ENCODE measurements around the gene BTN2A1. TPM values are rescaled to one million over a fixed set of nuclear protein-coding genes. Genes with fewer than 3 reads are reported as not detected.
"Not testable (repeated sequence)": the region's sequence is repeated elsewhere in the genome, so short reads cannot be mapped to it uniquely, and the experiment has no call there.

BTN2A1 gene
- total and polyA plus RNA-seq, 5 donors, result 10.9 to 26.3 (median 20.4) TPM

GRCh38 chr6:26495281-26495680 lies 37.5 kb downstream of the BTN2A1 start:
- WGBS, result 62% methylated on average over 1 of the region's 1 CpG
- Histone ChIP-seq H3K27me3 (ENCODE audit: control insufficient read depth, insufficient read depth) (no peaks in the 10 kb centered on the region), H3K9me3 (ENCODE audit: control insufficient read depth, low read length) (no peaks in the 10 kb centered on the region), H3K27ac (ENCODE audit: low read length) (no peak overlapping the region), H3K4me1 (ENCODE audit: control insufficient read depth, insufficient read depth, low read length) (no peaks in the 10 kb centered on the region), H3K4me3 (ENCODE audit: low read length) (no peak overlapping the region)
- intact Hi-C loops (cut with DNase I), result no loop called here
- DNase-seq, result no peak
- no peak for ATAC-seq

- WGBS, result 79% methylated on average over 4 of the region's 4 CpGs
- Histone ChIP-seq H3K27me3 (ENCODE audit: control insufficient read depth, insufficient read depth) (no peaks in the 10 kb centered on the region), H3K4me1 (ENCODE audit: control insufficient read depth, insufficient read depth, low read length) (peaks cover 5% of the 10 kb centered on the region), H3K9me3 (ENCODE audit: control insufficient read depth, low read length) (no peaks in the 10 kb centered on the region), H3K4me3 (ENCODE audit: low read length) (no peak overlapping the region), H3K27ac (ENCODE audit: low read length) (no peak overlapping the region)
- ATAC-seq (no peak), DNase-seq (no peak)
- intact Hi-C loops (cut with DNase I), result no loop called here
Observed at GRCh38 chr6:26497610-26498009, 39.9 kb downstream of the BTN2A1 start.

GRCh38 chr6:26500102-26500501 lies 42.3 kb downstream of the BTN2A1 start, which contains the start of gene BTN1A1:
Gene BTN1A1, plus strand, starts transcription at chr6:26500303. Its CDS starts 984 bp downstream, at chr6:26501287.
- intact Hi-C loops (cut with DNase I), result no loop called here
- DNase-seq (no peak), ATAC-seq (no peak)
- H3K9me3 ChIP-seq (ENCODE audit: control insufficient read depth, low read length), result no peaks in the 10 kb centered on the region
- H3K4me1 ChIP-seq (ENCODE audit: control insufficient read depth, insufficient read depth, low read length), result peaks cover 5% of the 10 kb centered on the region
- 61% methylated on average over 2 of the region's 2 CpGs for WGBS
- H3K27me3 ChIP-seq (ENCODE audit: control insufficient read depth, insufficient read depth), result no peaks in the 10 kb centered on the region
- no peak within 1 kb of the TSS for H3K4me3 ChIP-seq (ENCODE audit: low read length)
- H3K27ac ChIP-seq (ENCODE audit: low read length), result no peak within 1 kb of the TSS

GRCh38 chr6:26501482-26501986 lies 43.8 kb downstream of the BTN2A1 start:
- DNase-seq (peak; percentile 30 to 73 (median 69)), ATAC-seq (peak; percentile 72)
- Histone ChIP-seq H3K4me1 (ENCODE audit: control insufficient read depth, insufficient read depth, low read length) (peaks cover 5% of the 10 kb centered on the region), H3K4me3 (ENCODE audit: low read length) (peak overlapping the region; percentile 30), H3K27me3 (ENCODE audit: control insufficient read depth, insufficient read depth) (no peaks in the 10 kb centered on the region), H3K27ac (ENCODE audit: low read length) (no peak overlapping the region), H3K9me3 (ENCODE audit: control insufficient read depth, low read length) (no peaks in the 10 kb centered on the region)
- 6% methylated on average over 49 of the region's 49 CpGs for WGBS
- intact Hi-C loops (cut with DNase I), result no loop called here

- intact Hi-C loops (cut with DNase I), result no loop called here
- no peaks in the 10 kb centered on the region for H3K27me3 ChIP-seq (ENCODE audit: control insufficient read depth, insufficient read depth)
- DNase-seq (no peak), ATAC-seq (no peak)
- peak overlapping the region; percentile 30 for H3K4me3 ChIP-seq (ENCODE audit: low read length)
- peaks cover 5% of the 10 kb centered on the region for H3K4me1 ChIP-seq (ENCODE audit: control insufficient read depth, insufficient read depth, low read length)
- no peaks in the 10 kb centered on the region for H3K9me3 ChIP-seq (ENCODE audit: control insufficient read depth, low read length)
- no peak overlapping the region for H3K27ac ChIP-seq (ENCODE audit: low read length)
Observed at GRCh38 chr6:26502165-26502564, 44.4 kb downstream of the BTN2A1 start.

GRCh38 chr6:26502626-26503025 lies 44.9 kb downstream of the BTN2A1 start:
- no peak for ATAC-seq

GRCh38 chr6:26507658-26508057 lies 49.9 kb downstream of the BTN2A1 start:
- DNase-seq, result no peak
- intact Hi-C loops (cut with DNase I), result no loop called here
- Histone ChIP-seq H3K27me3 (ENCODE audit: control insufficient read depth, insufficient read depth) (no peaks in the 10 kb centered on the region), H3K4me3 (ENCODE audit: low read length) (no peak overlapping the region), H3K9me3 (ENCODE audit: control insufficient read depth, low read length) (no peaks in the 10 kb centered on the region), H3K4me1 (ENCODE audit: control insufficient read depth, insufficient read depth, low read length) (no peaks in the 10 kb centered on the region), H3K27ac (ENCODE audit: low read length) (no peak overlapping the region)
- no peak for ATAC-seq
- WGBS, result 48% methylated on average over 3 of the region's 3 CpGs

More at GRCh38 chr6:26502626-26503025, 44.9 kb downstream of the BTN2A1 start:
- Histone ChIP-seq H3K27me3 (ENCODE audit: control insufficient read depth, insufficient read depth) (no peaks in the 10 kb centered on the region), H3K9me3 (ENCODE audit: control insufficient read depth, low read length) (no peaks in the 10 kb centered on the region), H3K4me1 (ENCODE audit: control insufficient read depth, insufficient read depth, low read length) (peaks cover 5% of the 10 kb centered on the region), H3K4me3 (ENCODE audit: low read length) (no peak overlapping the region), H3K27ac (ENCODE audit: low read length) (no peak overlapping the region)
- WGBS, result 92% methylated on average over 3 of the region's 3 CpGs
- intact Hi-C loops (cut with DNase I), result no loop called here
- no peak for DNase-seq

GRCh38 chr6:26511033-26511432 lies 53.3 kb downstream of the BTN2A1 start:
- 65% methylated on average over 8 of the region's 8 CpGs for WGBS
- not testable (repeated sequence) for H3K27ac ChIP-seq (ENCODE audit: low read length); H3K4me3 ChIP-seq (ENCODE audit: low read length); ATAC-seq; H3K4me1 ChIP-seq (ENCODE audit: control insufficient read depth, insufficient read depth, low read length); H3K27me3 ChIP-seq (ENCODE audit: control insufficient read depth, insufficient read depth); DNase-seq; H3K9me3 ChIP-seq (ENCODE audit: control insufficient read depth, low read length)
- intact Hi-C loops (cut with DNase I), result loop anchor here in 1 of 4 donors (10.0 kb wide), 1 partner anchor 96 kb away; no protein-coding TSS in a partner anchor

GRCh38 chr6:26514984-26515383 lies 57.2 kb downstream of the BTN2A1 start:
- intact Hi-C loops (cut with DNase I), result loop anchor here in 1 of 4 donors (5.0 to 10.0 kb wide), 2 partner anchors 38 to 100 kb away; no protein-coding TSS in a partner anchor
- no peaks in the 10 kb centered on the region for H3K9me3 ChIP-seq (ENCODE audit: control insufficient read depth, low read length)
- WGBS, result 82% methylated on average over 2 of the region's 2 CpGs
- no peak for ATAC-seq
- H3K4me3 ChIP-seq (ENCODE audit: low read length), result no peak overlapping the region
- no peaks in the 10 kb centered on the region for H3K4me1 ChIP-seq (ENCODE audit: control insufficient read depth, insufficient read depth, low read length)
- no peaks in the 10 kb centered on the region for H3K27me3 ChIP-seq (ENCODE audit: control insufficient read depth, insufficient read depth)
- DNase-seq, result no peak
- H3K27ac ChIP-seq (ENCODE audit: low read length), result no peak overlapping the region

- WGBS, result 81% methylated on average over 9 of the region's 9 CpGs
- intact Hi-C loops (cut with DNase I), result loop anchor here in 1 of 4 donors (5.0 to 10.0 kb wide), 2 partner anchors 39 to 102 kb away; no protein-coding TSS in a partner anchor
- DNase-seq (no peak), ATAC-seq (no peak)
- Histone ChIP-seq H3K27ac (ENCODE audit: low read length) (no peak overlapping the region), H3K27me3 (ENCODE audit: control insufficient read depth, insufficient read depth) (no peaks in the 10 kb centered on the region), H3K4me1 (ENCODE audit: control insufficient read depth, insufficient read depth, low read length) (no peaks in the 10 kb centered on the region), H3K9me3 (ENCODE audit: control insufficient read depth, low read length) (no peaks in the 10 kb centered on the region), H3K4me3 (ENCODE audit: low read length) (no peak overlapping the region)
Observed at GRCh38 chr6:26516481-26517427, 59.0 kb downstream of the BTN2A1 start.
